Measurements from ENCODE around the gene GATA5.

DNA sequence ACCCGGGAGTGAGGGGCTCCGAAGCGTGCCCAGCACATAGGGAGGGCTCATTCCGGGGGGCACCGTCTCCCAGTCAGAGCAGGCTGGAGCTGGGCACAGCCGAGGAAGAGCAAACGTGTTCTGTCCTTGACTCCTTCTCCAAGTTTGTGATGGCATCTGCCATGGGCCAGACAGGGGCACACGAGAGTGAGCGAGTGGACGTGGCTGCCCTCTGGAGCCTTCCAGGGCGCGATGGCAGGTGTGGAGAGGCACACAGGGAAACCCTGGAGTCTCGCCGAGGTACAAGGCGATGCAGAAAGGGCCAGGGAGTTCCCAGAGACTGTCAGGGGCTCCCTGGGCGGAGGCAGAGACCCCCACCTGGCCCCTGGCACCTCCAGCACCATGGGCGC, 9.9 kb upstream of the GATA5 start:
- TF ChIP-seq YY1 (IDR thresholded peaks at IDR 0.05; ENCODE audit: low read depth) (no peak), TAF1 (IDR thresholded peaks at IDR 0.05; ENCODE audit: low read depth) (no peak), CEBPB (IDR thresholded peaks at IDR 0.05) (no peak), FOXM1 (IDR thresholded peaks at IDR 0.05; ENCODE audit: borderline replicate concordance, low read depth) (no peak), RAD21 (IDR thresholded peaks at IDR 0.05; ENCODE audit: low read depth) (no peak), NFIC (IDR thresholded peaks at IDR 0.05) (no peak), MAX (IDR thresholded peaks at IDR 0.05) (no peak), EP300 (IDR thresholded peaks at IDR 0.05; ENCODE audit: borderline replicate concordance) (no peak), TCF12 (IDR thresholded peaks at IDR 0.05; ENCODE audit: low read depth) (no peak), EGR1 (IDR thresholded peaks at IDR 0.05) (no peak), ZBTB7A (IDR thresholded peaks at IDR 0.05; ENCODE audit: low read depth) (no peak)
- TF ChIP-seq, protein P1, sequence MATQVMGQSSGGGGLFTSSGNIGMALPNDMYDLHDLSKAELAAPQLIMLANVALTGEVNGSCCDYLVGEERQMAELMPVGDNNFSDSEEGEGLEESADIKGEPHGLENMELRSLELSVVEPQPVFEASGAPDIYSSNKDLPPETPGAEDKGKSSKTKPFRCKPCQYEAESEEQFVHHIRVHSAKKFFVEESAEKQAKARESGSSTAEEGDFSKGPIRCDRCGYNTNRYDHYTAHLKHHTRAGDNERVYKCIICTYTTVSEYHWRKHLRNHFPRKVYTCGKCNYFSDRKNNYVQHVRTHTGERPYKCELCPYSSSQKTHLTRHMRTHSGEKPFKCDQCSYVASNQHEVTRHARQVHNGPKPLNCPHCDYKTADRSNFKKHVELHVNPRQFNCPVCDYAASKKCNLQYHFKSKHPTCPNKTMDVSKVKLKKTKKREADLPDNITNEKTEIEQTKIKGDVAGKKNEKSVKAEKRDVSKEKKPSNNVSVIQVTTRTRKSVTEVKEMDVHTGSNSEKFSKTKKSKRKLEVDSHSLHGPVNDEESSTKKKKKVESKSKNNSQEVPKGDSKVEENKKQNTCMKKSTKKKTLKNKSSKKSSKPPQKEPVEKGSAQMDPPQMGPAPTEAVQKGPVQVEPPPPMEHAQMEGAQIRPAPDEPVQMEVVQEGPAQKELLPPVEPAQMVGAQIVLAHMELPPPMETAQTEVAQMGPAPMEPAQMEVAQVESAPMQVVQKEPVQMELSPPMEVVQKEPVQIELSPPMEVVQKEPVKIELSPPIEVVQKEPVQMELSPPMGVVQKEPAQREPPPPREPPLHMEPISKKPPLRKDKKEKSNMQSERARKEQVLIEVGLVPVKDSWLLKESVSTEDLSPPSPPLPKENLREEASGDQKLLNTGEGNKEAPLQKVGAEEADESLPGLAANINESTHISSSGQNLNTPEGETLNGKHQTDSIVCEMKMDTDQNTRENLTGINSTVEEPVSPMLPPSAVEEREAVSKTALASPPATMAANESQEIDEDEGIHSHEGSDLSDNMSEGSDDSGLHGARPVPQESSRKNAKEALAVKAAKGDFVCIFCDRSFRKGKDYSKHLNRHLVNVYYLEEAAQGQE (IDR thresholded peaks at IDR 0.05; ENCODE audit: low read depth): no peak
- TF ChIP-seq, protein P2, sequence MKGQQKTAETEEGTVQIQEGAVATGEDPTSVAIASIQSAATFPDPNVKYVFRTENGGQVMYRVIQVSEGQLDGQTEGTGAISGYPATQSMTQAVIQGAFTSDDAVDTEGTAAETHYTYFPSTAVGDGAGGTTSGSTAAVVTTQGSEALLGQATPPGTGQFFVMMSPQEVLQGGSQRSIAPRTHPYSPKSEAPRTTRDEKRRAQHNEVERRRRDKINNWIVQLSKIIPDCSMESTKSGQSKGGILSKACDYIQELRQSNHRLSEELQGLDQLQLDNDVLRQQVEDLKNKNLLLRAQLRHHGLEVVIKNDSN (IDR thresholded peaks at IDR 0.05): no peak
